ENCODE measurements around the gene MAMDC2.

MAMDC2 gene

GRCh38 chr9:70152350-70152749 lies 108.7 kb downstream of the MAMDC2 start:
- ATAC-seq = no peak
- TF ChIP-seq TOX (CRISPR knock-in tag; IDR thresholded peaks at IDR 0.05; ENCODE audit: borderline replicate concordance) (no peak), ARNTL (CRISPR knock-in tag; IDR thresholded peaks at IDR 0.05; ENCODE audit: borderline replicate concordance, low read depth) (no peak), ZC3H10 (CRISPR knock-in tag; IDR thresholded peaks at IDR 0.05) (no peak), ZNF565 (CRISPR knock-in tag; conservative IDR thresholded peaks at IDR 0.05; ENCODE audit: low read depth) (no peak), ISL1 (CRISPR knock-in tag; IDR thresholded peaks at IDR 0.05) (no peak), RARB (CRISPR knock-in tag; IDR thresholded peaks at IDR 0.05) (no peak), ZFP30 (CRISPR knock-in tag; IDR thresholded peaks at IDR 0.05) (no peak), GLIS3 (CRISPR knock-in tag; IDR thresholded peaks at IDR 0.05) (no peak), CSRNP3 (CRISPR knock-in tag; IDR thresholded peaks at IDR 0.05) (no peak), PATZ1 (CRISPR knock-in tag; IDR thresholded peaks at IDR 0.05; ENCODE audit: borderline replicate concordance) (no peak)

GRCh38 chr9:70156729-70157128 lies 113.1 kb downstream of the MAMDC2 start:
- no peak for TF ChIP-seq ZFP30 (CRISPR knock-in tag; IDR thresholded peaks at IDR 0.05)
- TF ChIP-seq CREB5 (CRISPR knock-in tag; IDR thresholded peaks at IDR 0.05; ENCODE audit: low read depth) = no peak
- no peak for TF ChIP-seq ZC3H10 (CRISPR knock-in tag; IDR thresholded peaks at IDR 0.05)
- TF ChIP-seq TOX (CRISPR knock-in tag; IDR thresholded peaks at IDR 0.05; ENCODE audit: borderline replicate concordance) = no peak
- TF ChIP-seq ZFP3 (CRISPR knock-in tag; IDR thresholded peaks at IDR 0.05) = no peak
- no peak for TF ChIP-seq TCF4 (CRISPR knock-in tag; IDR thresholded peaks at IDR 0.05; ENCODE audit: borderline replicate concordance)
- no peak for TF ChIP-seq POU6F1 (CRISPR knock-in tag; IDR thresholded peaks at IDR 0.05; ENCODE audit: borderline replicate concordance, low read depth)
- TF ChIP-seq ARNTL (CRISPR knock-in tag; IDR thresholded peaks at IDR 0.05; ENCODE audit: borderline replicate concordance, low read depth) = no peak
- no peak for ATAC-seq

- no peak for TF ChIP-seq ARNTL (CRISPR knock-in tag; IDR thresholded peaks at IDR 0.05; ENCODE audit: borderline replicate concordance, low read depth)
- no peak for TF ChIP-seq CREB5 (CRISPR knock-in tag; IDR thresholded peaks at IDR 0.05; ENCODE audit: low read depth)
- TF ChIP-seq ZFP30 (CRISPR knock-in tag; IDR thresholded peaks at IDR 0.05) = no peak
- no peak for TF ChIP-seq ZNF8 (CRISPR knock-in tag; IDR thresholded peaks at IDR 0.05)
- no peak for TF ChIP-seq POU6F1 (CRISPR knock-in tag; IDR thresholded peaks at IDR 0.05; ENCODE audit: borderline replicate concordance, low read depth)
- TF ChIP-seq OSR1 (CRISPR knock-in tag; IDR thresholded peaks at IDR 0.05) = no peak
- no peak for TF ChIP-seq ZFP3 (CRISPR knock-in tag; IDR thresholded peaks at IDR 0.05)
- no peak for TF ChIP-seq GLIS3 (CRISPR knock-in tag; IDR thresholded peaks at IDR 0.05)
- TF ChIP-seq ZNF565 (CRISPR knock-in tag; conservative IDR thresholded peaks at IDR 0.05; ENCODE audit: low read depth) = no peak
- no peak for TF ChIP-seq TOX (CRISPR knock-in tag; IDR thresholded peaks at IDR 0.05; ENCODE audit: borderline replicate concordance)
- no peak for TF ChIP-seq SNAI2 (CRISPR knock-in tag; IDR thresholded peaks at IDR 0.05)
- TF ChIP-seq ISL1 (CRISPR knock-in tag; IDR thresholded peaks at IDR 0.05) = no peak
- TF ChIP-seq PPARA (CRISPR knock-in tag; IDR thresholded peaks at IDR 0.05; ENCODE audit: borderline replicate concordance) = no peak
- TF ChIP-seq CSRNP3 (CRISPR knock-in tag; IDR thresholded peaks at IDR 0.05) = no peak
- TF ChIP-seq ESRRG (CRISPR knock-in tag; IDR thresholded peaks at IDR 0.05) = no peak
- TF ChIP-seq CSDC2 (CRISPR knock-in tag; IDR thresholded peaks at IDR 0.05) = no peak
- TF ChIP-seq TCF4 (CRISPR knock-in tag; IDR thresholded peaks at IDR 0.05; ENCODE audit: borderline replicate concordance) = no peak
- no peak for TF ChIP-seq TSHZ2 (CRISPR knock-in tag; IDR thresholded peaks at IDR 0.05)
- TF ChIP-seq RARB (CRISPR knock-in tag; IDR thresholded peaks at IDR 0.05) = no peak
- no peak for ATAC-seq
These were observed 116.0 kb downstream of the MAMDC2 start for GRCh38 chr9:70159630-70160029.

Data from SK-N-SH treated with all-trans-retinoic acid at 6 μM for 48 hours (cell line).